Activated T-cell treated with anti-CD3 and anti-CD28 coated beads for 4 hours (primary cell): ENCODE data around the gene AMER2.

ENCODE experiments used
- DNase-seq: peaks from one replicate; pipeline ENCODE4 v3.0.0-alpha.2; 2020

Gene AMER2

DNA sequence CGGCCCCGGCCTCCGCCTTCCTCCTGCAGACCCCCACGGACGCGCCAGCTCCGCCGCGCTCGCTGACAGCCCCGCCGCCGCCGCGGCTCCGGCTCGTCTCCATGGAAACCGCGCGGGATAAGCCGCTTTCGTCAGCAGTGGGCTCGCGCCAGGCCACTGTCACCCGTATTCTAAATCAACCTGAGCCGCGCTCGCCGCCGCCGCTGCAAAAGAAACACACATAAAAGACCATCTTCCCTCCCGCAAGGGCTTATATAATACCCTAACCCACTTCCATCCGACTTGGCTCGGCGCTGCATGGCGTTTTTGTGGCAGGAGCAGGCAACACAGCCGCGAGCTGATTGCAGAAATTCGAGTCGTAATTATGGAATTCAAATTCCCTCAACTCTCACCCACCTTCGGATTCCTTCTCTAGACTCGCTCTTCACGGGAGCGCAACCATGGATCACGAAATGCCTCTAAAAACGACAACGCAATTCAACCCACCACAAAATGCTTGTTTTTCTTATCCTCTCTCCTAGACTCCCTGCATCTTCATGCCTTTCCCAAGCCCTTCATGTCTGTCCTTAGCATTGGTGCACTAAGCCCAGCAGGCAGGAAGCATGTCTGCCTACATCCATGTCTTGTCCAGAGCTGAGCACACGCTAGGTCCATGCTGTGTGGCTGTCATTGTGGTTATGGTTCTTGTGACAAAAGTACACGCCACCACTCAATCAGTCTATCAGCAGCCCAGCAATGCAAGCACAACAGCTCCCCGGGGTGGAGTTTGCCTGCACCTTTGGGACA, at the start of gene AMER2:
TSS of gene AMER2 (minus strand) at position 772 of the 786 bp plus-strand sequence. CDS start at position 103, 669 bp downstream.
- no peak for DNase-seq

DNA sequence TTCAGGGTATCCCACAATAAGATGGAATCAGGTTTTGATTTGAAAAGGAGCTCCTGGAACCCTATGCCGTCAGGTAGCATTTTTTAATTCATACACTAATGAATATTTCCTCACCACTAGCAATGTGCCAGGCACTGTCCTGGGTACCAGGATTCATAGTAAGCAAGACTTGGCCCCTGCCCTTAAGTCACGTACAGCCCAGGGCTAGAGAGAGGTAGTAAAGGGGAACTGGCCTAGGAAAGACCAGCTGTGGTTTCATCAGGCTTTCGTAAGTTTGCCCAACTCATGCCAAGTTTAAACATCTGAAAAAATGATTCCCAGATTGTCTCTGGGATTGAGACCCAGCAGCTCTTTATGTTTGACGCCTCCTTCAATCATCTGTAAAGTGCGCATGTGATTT, 45.9 kb upstream of the AMER2 start:
- no peak for DNase-seq

DNA sequence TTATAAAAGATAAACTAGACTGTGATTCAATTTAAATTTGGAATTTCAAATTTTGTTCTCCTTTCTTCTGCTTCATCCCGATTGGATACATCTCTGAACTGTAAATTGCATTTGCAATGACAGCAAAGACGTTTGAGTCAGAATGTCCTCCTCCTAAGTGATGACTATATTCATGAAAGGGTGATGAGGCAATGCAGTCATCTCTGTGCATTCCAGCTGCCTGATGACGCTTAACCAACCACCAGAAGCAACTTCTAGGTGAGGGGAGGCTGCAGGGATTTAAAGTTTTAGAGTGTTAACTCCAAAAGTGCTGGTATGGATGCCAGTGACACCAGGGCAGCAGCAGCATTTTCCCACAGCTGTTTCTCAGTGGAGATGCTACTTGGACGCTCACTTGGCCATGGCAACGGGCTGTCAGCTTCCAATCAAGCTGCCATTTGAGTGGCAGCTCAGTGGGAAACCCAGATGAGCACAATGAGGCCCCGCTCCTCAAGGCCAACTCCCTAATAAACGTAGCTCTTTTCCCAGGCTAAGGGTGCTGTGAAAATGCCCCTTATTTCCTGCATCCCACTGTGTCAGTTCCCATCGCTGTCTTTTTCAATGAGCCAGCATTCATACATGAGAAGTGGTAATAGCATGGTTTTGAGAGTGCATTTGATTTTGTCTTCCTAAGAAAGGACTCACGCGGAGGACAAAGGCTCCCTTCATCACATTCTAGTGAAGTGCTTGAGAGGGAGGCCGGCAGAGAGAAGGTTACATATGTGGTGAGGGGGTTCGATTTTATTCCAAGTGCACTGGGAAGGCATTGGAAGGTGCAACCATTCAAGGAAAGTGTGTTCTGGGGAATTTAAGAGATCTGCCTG, 45.2 kb upstream of the AMER2 start:
- DNase-seq: no peak

- DNase-seq: no peak
Observed at GRCh38 chr13:25215253-25215575, 43.1 kb upstream of the AMER2 start.

- DNase-seq: no peak
Observed at GRCh38 chr13:25214491-25215252, 42.6 kb upstream of the AMER2 start.

DNA sequence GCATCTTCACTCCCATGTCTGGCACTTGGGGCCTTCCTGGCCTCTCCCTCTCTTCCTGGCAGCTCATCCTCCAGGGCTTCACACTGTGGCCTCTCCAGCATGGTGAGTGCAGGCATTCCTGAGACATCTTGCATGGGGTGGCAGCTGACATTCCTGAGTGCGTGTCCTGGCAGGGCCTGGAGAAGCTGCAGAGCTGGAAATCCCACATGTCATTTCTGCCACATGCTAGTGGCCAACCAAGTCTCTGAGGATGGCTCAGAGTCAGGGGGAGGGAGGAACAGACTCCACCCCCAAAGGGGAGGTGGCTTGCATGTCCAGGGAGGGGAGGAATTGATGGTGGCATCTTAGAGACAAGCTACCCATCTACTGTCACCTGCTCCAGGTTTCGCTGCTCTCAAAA, 41.6 kb upstream of the AMER2 start:
- DNase-seq: no peak

DNA sequence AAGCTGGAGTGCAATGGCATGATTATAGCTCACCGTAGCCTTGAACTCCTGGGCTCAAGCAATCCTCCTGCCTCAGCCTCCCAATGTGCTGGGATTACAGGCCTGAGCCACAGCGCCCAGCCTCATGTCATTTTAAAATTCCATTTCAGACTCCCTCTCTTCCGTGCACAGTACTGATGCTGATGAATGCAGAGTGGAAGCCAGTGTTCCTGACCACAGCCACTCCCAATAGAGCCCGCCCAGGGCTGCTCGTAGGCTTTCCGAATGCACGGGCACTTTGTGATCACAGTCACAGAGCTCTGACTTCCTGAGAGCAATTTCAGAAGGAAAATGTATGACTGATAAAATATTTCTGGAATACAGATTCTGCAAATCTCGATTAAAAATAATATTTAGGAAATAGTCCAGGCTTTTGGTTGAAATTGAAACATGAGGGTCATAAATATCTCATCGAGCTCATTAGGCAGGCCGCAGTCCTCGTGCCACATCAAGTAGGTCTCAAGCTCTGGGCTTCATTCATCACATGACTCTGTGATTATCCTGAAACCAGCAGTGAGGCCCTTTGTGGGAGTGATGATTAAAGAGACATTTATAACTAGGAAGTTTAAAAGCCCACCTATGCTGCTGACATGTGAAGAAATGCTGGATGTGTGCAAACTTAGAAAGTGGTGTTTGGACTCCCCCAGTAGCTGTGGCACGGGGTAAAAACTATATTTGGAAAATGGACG, 38.9 kb upstream of the AMER2 start:
- no peak for DNase-seq

DNA sequence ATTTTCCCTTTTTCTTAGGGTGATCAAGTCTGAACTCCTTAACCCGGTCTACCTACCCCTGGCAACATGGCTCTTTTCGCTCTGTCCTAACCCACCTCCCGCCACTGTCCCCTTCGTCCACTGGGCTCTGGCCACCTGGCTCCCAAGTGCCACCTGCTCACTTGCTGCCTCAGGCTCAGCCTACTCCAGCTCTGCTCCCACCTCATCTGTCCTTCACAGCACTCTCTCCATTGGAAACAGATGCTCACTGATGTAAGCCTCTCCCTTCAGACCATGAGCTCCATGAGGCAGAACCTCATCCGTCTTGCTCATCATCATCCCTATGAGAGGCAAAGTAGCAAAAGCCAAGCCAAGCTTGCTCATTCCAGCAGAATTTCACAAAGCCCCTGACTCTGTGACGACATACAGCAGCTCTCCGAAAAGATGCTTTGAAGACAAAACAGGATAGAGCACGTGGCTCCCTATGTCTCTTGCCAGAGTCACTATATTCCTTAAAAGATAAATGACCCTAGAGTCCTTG, 35.3 kb upstream of the AMER2 start:
- no peak for DNase-seq

- DNase-seq: no peak
Observed at GRCh38 chr13:25204863-25205262, 32.8 kb upstream of the AMER2 start.

GRCh38 chr13:25203127-25203740, 31.1 kb upstream of the AMER2 start:
- DNase-seq: no peak

- DNase-seq: no peak
Observed at GRCh38 chr13:25200783-25201182, 28.7 kb upstream of the AMER2 start.

DNA sequence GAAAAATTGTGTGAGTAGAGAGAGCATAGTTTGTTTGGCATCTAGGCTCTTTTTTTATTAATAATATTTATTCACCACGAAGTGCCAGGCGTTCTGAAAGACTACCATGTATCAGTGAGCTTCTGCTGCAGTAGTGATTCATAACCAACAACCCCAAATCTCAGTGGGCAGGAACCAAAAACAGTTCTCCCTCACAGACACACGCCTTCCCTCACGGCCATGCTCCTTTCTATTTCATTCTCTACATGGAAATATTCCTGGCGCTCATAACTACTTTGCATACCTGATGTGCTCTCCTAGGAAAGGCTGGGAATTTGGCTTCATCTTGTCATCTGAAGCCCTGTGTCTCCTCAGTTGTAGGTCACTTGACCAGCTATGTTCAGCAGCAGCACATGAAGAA, 26.6 kb upstream of the AMER2 start:
- DNase-seq: no peak

GRCh38 chr13:25196971-25197370, 24.9 kb upstream of the AMER2 start:
- DNase-seq: no peak

DNA sequence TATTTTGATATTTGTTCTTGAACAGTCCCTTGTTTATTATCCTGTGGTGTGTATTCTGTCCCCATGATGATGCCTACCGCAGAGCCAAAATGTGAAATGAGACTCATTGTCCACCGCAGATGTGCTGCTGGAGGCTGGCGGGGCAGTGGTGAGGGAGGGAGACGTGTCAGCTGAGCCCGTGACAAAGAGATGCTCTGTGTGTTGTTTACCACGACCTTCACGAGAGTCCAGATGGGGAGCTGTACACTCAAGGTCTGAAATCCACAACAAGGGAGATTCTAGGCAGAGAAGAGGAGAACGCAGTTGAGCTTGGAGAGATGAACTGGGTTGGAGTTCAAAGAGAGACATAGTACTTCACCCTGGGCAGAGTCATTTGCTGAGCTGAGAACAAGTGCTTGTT, 20.8 kb upstream of the AMER2 start:
- no peak for DNase-seq

GRCh38 chr13:25192489-25192888, 20.4 kb upstream of the AMER2 start:
- DNase-seq: no peak

- no peak for DNase-seq
Observed at GRCh38 chr13:25192052-25192451, 20.0 kb upstream of the AMER2 start.

DNA sequence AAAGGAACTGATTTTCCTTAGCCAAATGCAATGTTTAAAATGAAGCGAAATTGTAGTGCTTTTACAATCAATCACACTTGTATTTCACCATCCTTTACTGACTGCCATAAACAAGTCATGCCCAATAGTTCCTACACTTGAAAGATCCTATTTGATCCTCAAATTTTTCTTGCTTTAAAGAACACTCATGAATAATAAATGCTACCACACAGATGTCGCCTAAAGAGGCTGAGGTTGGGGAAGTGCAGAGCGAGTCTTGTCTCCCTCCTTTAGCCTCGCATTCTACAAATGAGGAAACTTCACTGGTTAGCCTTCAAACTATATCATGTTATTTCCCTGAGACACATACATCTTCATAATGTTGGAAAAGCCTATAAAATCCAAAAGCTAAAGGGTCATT, 18.7 kb upstream of the AMER2 start:
- DNase-seq: no peak

- no peak for DNase-seq
Observed at GRCh38 chr13:25190256-25190655, 18.2 kb upstream of the AMER2 start.

GRCh38 chr13:25187596-25187995, 15.5 kb upstream of the AMER2 start:
- DNase-seq: no peak

- no peak for DNase-seq
Observed at GRCh38 chr13:25186187-25186586, 14.1 kb upstream of the AMER2 start.

- no peak for DNase-seq
Observed at GRCh38 chr13:25181597-25181996, 9.5 kb upstream of the AMER2 start.
